MM.1S (cell line): ENCODE data around the gene DENND1C.
A peak's percentile ranks its signal among the peaks of the same experiment; 100 is the strongest.

ENCODE experiments used
- DNase-seq: peaks from one replicate; pipeline ENCODE4 v3.0.0-alpha.2; 2015
- H2AFZ ChIP-seq: fragments of 300-600 bp; sonication (generic); 2 replicates; pipeline ENCODE4 v1.6.0; 2016; ENCODE audit warnings: antibody characterized with exemption, low read length
- H3F3A ChIP-seq: fragments of 300-600 bp; sonication (generic); 2 replicates; pipeline ENCODE4 v1.6.1; 2016; ENCODE audit warnings: mild to moderate bottlenecking, antibody characterized with exemption, low read length, moderate library complexity, mixed read lengths; ENCODE audit not compliant: insufficient read depth
- H3K27ac ChIP-seq: fragments of 300-600 bp; sonication (generic); 2 replicates; pipeline ENCODE4 v1.5.1; 2016; ENCODE audit warnings: mild to moderate bottlenecking, low read length
- H3K27me3 ChIP-seq: fragments of 300-600 bp; sonication (generic); replicated peaks from 2 replicates; pipeline ENCODE4 v1.6.0; 2016; ENCODE audit warnings: low read length; ENCODE audit not compliant: insufficient read depth
- H3K36me3 ChIP-seq: fragments of 300-600 bp; sonication (generic); replicated peaks from 2 replicates; pipeline ENCODE4 v1.6.1; 2016; ENCODE audit warnings: mild to moderate bottlenecking, low read length, mixed read lengths; ENCODE audit not compliant: insufficient read depth
- H3K4me1 ChIP-seq: fragments of 300-600 bp; sonication (generic); 2 replicates; pipeline ENCODE4 v1.6.1; 2016; ENCODE audit warnings: low read length, mixed read lengths
- H3K4me2 ChIP-seq: fragments of 300-600 bp; sonication (generic); 2 replicates; pipeline ENCODE4 v1.6.0; 2016; ENCODE audit warnings: low read depth, low read length
- H3K4me3 ChIP-seq: fragments of 300-600 bp; sonication (generic); 2 replicates; pipeline ENCODE4 v1.5.1; 2016; ENCODE audit warnings: low read length, mixed read lengths
- H3K79me2 ChIP-seq: fragments of 300-600 bp; sonication (generic); 2 replicates; pipeline ENCODE4 v1.6.1; 2016; ENCODE audit warnings: mixed run types, low read length, mixed read lengths
- H3K9ac ChIP-seq: fragments of 300-600 bp; sonication (generic); 2 replicates; pipeline ENCODE4 v1.6.1; 2016; ENCODE audit warnings: low read length, mixed read lengths
- H3K9me2 ChIP-seq: fragments of 300-600 bp; sonication (generic); replicated peaks from 2 replicates; pipeline ENCODE4 v1.6.1; 2016; ENCODE audit warnings: mild to moderate bottlenecking, low read length, mixed read lengths; ENCODE audit not compliant: insufficient read depth
- H3K9me3 ChIP-seq: fragments of 300-600 bp; sonication (generic); replicated peaks from 2 replicates; pipeline ENCODE4 v1.6.1; 2016; ENCODE audit warnings: mild to moderate bottlenecking, low read length, mixed read lengths; ENCODE audit not compliant: insufficient read depth
- H4K20me1 ChIP-seq: fragments of 300-600 bp; sonication (generic); 2 replicates; pipeline ENCODE4 v1.6.1; 2016; ENCODE audit warnings: mild to moderate bottlenecking, low read length, moderate library complexity, mixed read lengths; ENCODE audit not compliant: insufficient read depth
- CTCF ChIP-seq: fragments of 300-600 bp; sonication (generic); IDR thresholded peaks from 2 replicates; pipeline ENCODE4 v1.5.1; 2016; ENCODE audit warnings: antibody characterized with exemption, low read length, mixed read lengths
- EZH2 ChIP-seq: fragments of 300-600 bp; sonication (generic); optimal IDR thresholded peaks from 2 replicates; pipeline ENCODE3; 2017; ENCODE audit warnings: low read depth, mild to moderate bottlenecking, antibody characterized with exemption, low read length, mixed read lengths
- EZH2phosphoT487 ChIP-seq: fragments of 300-600 bp; sonication (generic); IDR thresholded peaks from 2 replicates; pipeline ENCODE4 v1.6.1; 2018; ENCODE audit warnings: antibody characterized with exemption, low read length

Gene DENND1C

GRCh38 chr19:6424195-6424938, 57.2 kb downstream of the DENND1C start, which contains the start of gene KHSRP:
TSS of gene KHSRP (minus strand) at chr19:6424811. CDS start at chr19:6424701, 110 bp downstream.
- peak within 1 kb of the TSS; percentile 89 for H3K9ac ChIP-seq
- H3K4me3 ChIP-seq = peak within 1 kb of the TSS; percentile 94
- TF ChIP-seq EZH2phosphoT487 (no peak), CTCF (no peak), EZH2 (no peak)
- no peaks in the 10 kb centered on the region for H3K27me3 ChIP-seq
- H4K20me1 ChIP-seq = peaks cover 42% of the 10 kb centered on the region
- H3K36me3 ChIP-seq = peaks cover 22% of the 10 kb centered on the region
- peak within 1 kb of the TSS; percentile 73 for H2AFZ ChIP-seq
- H3K9me3 ChIP-seq = no peaks in the 10 kb centered on the region
- peak within 1 kb of the TSS; percentile 89 for H3K4me2 ChIP-seq
- H3F3A ChIP-seq = no peaks in the 10 kb centered on the region
- peak within 1 kb of the TSS; percentile 14; the same call in 1 of the 2 replicates for H3K27ac ChIP-seq
- no peaks in the 10 kb centered on the region for H3K9me2 ChIP-seq
- DNase-seq = peak; percentile 13
- peaks cover 10% of the 10 kb centered on the region for H3K4me1 ChIP-seq
- peaks cover 48% of the 10 kb centered on the region for H3K79me2 ChIP-seq

DNA sequence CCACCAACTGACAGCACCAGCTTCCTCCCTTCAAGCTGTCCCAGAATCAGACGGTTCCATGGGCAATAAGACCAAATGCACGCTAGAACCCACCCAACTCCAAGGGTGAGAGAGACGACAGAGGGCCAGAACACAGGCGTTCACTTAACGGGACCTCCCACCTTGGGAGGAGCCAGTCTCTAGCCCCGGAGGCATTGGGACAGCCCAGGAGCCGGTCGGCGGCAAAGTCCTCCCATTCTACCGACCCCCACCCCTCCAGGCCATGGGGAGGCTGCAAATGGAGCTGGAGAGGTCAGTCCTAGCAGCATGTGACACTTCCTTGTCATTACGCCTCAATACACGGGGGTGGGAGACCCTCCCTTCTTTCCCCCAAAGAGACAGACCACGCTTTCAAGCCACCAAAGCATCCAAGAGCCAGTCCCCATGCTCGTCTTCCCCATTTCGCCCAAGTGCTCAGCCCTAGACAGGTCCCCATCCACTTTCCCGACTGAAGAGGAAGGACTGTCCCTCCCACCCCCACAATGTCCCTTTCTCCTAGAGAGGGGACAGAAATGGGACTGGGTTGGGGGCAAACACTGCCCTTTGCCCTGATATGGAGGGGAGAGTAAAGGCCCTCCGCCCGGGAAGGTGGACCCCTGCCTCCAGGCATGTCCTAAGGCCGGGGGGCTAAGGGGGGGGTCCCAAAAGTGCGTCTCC, 57.9 kb downstream of the DENND1C start:
- no peaks in the 10 kb centered on the region for H3K9me2 ChIP-seq
- peaks cover 25% of the 10 kb centered on the region for H3K36me3 ChIP-seq
- H3K4me3 ChIP-seq = peak overlapping the region; percentile 94
- no peak overlapping the region; the same call in 1 of the 2 replicates for H3K27ac ChIP-seq
- no peaks in the 10 kb centered on the region for H3K9me3 ChIP-seq
- TF ChIP-seq CTCF (no peak), EZH2phosphoT487 (no peak), EZH2 (no peak)
- H3K79me2 ChIP-seq = peaks cover 55% of the 10 kb centered on the region
- H3K9ac ChIP-seq = peak overlapping the region; percentile 89
- peaks cover 42% of the 10 kb centered on the region for H4K20me1 ChIP-seq
- H3K4me1 ChIP-seq = peaks cover 10% of the 10 kb centered on the region
- peak overlapping the region; percentile 89 for H3K4me2 ChIP-seq
- no peak overlapping the region for H2AFZ ChIP-seq
- H3F3A ChIP-seq = no peaks in the 10 kb centered on the region
- H3K27me3 ChIP-seq = no peaks in the 10 kb centered on the region
- peak; percentile 55 for DNase-seq

GRCh38 chr19:6421075-6422014, 60.2 kb downstream of the DENND1C start:
- no peak for DNase-seq
- Histone ChIP-seq H3K4me2 (no peak overlapping the region), H3K9me2 (no peaks in the 10 kb centered on the region), H3K4me3 (no peak overlapping the region), H2AFZ (no peak overlapping the region), H3K27ac (no peak overlapping the region), H4K20me1 (peaks cover 47% of the 10 kb centered on the region), H3K9me3 (no peaks in the 10 kb centered on the region), H3K36me3 (peaks cover 42% of the 10 kb centered on the region), H3F3A (no peaks in the 10 kb centered on the region), H3K9ac (no peak overlapping the region), H3K4me1 (peaks cover 10% of the 10 kb centered on the region), H3K79me2 (peaks cover 71% of the 10 kb centered on the region), H3K27me3 (no peaks in the 10 kb centered on the region)
- TF ChIP-seq CTCF (no peak), EZH2phosphoT487 (no peak)
